Measurements from ENCODE around the gene ZNF483.
"Not testable (repeated sequence)": the region's sequence is repeated elsewhere in the genome, so short reads cannot be mapped to it uniquely, and the experiment has no call there.

Gene ZNF483

GRCh38 chr9:111525056-111525977 lies at the start of gene ZNF483:
TSS of gene ZNF483 (plus strand) at chr9:111525179. CDS start at chr9:111527396, 2,217 bp downstream.
- DNase-seq = peak; percentile 74

DNA sequence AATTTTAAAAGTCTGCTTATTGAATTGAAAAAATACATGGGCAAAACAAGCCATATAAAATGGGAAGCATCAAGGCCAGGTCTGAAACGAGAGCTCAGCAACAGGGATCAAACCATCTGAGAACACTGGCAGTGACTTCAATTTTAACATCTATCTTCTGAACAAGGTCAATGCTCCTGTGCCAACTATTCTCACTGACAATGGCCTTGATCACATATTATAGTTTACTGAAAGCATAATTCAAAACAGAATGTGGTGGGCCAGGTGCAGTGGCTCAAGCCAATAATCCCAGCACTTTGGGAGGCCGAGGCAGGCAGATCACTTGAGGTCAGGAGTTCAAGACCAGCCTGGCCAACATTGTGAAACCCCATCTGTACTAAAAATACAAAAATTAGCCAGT lies 49.8 kb upstream of the ZNF483 start:
- DNase-seq = no peak

- no peak for DNase-seq
Observed at GRCh38 chr9:111477677-111478076, 47.3 kb upstream of the ZNF483 start.

DNA sequence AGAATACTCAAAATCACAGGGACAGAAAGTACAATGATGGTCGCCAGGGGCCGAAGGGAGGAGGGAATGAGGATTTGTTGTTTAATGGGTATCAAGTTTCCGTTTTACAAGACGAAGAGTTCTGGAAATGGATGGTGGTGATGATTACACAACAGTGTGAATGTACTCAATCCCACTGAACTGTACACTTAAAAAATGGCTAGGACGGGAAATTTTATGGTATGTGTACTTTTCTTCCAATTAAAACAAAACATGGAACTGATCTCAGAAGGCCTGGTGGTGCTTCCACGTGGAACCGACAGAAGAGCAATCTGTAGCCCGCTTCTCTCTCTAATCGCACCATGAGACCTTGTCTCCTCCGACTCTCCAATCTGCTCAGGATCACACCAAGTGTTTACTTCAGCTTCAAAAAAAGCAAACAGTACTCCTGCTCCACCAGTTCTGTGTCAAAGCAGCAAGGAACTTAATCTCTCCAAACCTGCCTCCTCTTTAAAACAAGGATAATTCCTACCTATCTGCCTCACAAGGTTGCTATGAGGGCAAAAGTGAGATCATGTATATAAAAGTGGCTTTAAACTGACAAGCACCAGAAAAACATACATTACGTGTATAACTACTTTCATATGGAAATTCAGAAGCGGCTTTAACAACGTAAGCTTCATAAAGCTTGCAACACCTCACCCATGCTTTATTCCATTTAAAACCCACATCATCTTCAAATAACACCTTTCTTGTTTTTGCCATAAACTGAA lies 42.9 kb upstream of the ZNF483 start:
- no peak for DNase-seq

DNA sequence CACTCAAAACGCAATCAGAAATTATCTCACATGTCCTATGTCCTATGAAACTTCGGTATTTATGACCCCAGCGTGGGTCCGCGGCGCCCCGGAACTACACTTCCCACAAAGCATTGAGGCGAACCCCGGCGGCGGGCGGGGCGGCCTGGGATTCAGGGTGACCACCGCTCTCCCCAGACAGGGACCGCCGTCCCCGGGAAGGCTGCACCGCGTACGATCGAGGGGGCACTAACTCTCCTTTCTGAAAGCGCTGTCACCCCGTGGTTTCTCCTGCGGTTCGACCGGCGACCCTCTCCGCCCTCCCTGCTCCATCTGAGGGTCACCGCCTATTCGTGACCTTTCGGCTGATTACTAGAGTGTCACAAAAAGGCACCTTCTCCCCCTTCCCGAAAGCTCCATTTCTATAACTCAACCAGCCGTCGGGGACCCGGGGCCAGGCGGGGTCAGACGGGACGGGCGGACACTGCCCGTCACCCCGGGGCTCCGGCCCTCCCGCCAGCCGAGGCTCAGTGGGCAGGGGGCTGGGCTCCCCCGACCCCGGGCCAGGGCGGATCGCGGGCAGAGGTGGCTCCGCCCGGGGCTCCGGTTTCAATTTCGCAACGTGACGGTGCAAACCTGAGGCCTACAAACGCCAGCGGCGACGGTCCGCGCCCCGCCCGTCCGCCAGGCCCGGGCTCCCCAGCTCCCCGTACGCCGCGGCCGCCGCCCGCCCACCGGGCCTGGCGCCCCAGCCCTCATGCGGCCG lies 42.1 kb upstream of the ZNF483 start:
- peak; percentile 88 for DNase-seq

DNA sequence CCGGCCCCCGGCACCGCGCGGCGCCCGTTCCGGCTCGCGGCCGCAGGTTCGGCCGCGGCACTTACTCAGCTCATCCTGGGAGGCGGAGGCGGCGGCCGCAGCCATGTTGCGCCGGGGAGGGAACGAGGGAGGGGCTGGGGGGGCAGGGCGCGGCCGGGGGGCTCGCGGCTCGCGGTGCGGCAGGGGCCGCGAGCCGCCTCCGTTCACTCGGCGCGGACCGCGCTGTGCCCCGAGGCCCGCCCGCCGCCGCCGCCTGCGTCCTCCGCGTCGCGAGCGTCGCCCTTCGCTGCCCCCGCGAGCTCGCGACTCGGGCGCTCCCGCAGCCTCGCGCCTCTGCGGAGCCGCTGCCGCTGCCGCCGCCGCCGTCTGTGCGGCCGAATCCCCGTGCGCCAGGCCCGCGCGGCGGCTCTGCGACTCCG lies 41.5 kb upstream of the ZNF483 start:
- DNase-seq = peak; percentile 74

DNA sequence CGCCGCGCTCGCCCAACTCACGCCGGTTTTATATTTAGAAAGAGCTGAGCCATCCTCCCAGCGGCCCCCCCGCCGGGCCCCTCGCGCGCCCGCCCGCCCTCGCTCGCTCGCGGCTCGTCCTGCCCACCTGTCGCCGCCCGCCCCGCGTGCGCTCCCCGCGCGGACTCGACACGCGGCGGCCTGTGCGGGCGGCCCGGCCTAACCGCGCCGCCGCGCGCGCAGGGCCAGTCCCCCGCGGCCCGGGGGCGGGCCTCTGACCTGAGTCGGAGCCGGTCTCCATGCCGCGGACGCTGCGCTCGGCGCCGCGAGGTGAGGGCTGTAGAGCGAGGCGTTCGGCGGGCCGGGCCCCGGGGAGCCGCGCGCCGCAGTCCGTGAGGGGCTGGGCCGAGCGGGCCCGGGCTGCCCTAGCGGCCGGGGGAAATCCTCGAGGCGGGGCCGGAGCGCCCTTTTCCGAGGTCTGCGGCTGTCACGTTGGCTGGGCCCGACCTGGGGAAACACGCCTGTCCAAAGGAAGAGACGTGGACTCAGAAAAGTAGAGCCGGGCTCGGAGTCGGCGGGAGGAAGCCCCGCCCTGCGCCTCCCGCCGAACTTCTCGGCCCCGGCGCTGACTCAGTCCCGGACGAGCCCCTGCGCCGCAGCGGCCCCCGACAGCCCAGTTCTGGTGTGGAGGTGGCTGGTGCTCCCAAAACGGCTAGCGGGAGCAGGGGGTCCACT lies 41.0 kb upstream of the ZNF483 start, which contains the start of gene ECPAS:
TSS of gene ECPAS (minus strand) at position 526 of the 714 bp plus-strand sequence. CDS start 11,465 bp downstream, outside the sequence.
- peak; percentile 90 for DNase-seq

DNA sequence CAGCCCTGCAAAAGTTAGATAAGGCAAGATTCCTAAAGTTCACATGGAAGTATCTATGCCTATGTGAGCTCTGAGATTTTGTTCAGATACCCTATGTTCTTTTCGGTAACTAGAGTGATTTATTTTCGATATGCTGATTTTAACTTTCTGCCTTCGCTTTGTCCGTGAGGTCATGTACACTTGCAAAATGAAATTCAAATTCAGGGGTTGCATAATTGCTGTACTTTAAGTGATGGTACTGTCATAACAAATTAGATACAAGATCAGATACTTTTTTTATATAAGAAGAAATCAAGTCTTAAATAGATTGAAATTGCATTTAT lies 40.4 kb upstream of the ZNF483 start:
- DNase-seq = no peak

GRCh38 chr9:111497196-111497595 lies 27.8 kb upstream of the ZNF483 start:
- not testable (repeated sequence) for DNase-seq

DNA sequence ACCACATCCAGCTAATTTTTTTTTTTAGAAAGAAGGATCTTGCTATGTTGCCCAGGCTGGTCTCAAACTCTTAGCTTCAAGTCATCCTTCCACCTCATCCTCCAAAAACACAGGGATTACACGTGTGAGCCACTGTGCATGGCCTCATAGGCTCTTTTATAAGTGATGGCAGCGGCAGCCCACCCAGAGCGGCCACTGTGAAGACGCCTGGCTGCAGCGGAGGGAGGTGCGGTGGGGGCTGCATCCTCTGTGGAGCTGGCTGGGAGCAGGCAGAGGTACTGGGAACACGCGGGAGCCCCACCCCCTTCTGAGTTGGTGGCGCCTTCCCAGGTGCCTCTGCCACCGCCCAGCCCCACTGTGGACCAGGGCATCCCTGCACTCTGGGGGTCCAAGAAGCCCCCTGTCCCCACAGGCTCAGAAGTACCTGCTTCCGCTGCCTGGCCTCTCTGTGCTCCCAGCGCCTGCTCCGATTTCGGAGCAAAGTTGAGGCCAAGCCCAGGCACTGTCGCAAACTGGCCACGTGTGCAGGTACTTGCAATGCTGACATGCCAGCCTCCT lies 23.9 kb upstream of the ZNF483 start:
- DNase-seq = no peak

- DNase-seq = no peak
Observed at GRCh38 chr9:111501648-111502047, 23.3 kb upstream of the ZNF483 start.

- no peak for DNase-seq
Observed at GRCh38 chr9:111502506-111502905, 22.5 kb upstream of the ZNF483 start.

GRCh38 chr9:111511581-111511980 lies 13.4 kb upstream of the ZNF483 start:
- not testable (repeated sequence) for DNase-seq

GRCh38 chr9:111514967-111515366 lies 10.0 kb upstream of the ZNF483 start:
- no peak for DNase-seq

- peak; percentile 4 for DNase-seq
Observed at GRCh38 chr9:111516061-111516465, 8.9 kb upstream of the ZNF483 start.

- no peak for DNase-seq
Observed at GRCh38 chr9:111524731-111525055, 286 bp upstream of the ZNF483 start.

GRCh38 chr9:111527347-111527746 lies 2.4 kb downstream of the ZNF483 start:
- DNase-seq = no peak

DNA sequence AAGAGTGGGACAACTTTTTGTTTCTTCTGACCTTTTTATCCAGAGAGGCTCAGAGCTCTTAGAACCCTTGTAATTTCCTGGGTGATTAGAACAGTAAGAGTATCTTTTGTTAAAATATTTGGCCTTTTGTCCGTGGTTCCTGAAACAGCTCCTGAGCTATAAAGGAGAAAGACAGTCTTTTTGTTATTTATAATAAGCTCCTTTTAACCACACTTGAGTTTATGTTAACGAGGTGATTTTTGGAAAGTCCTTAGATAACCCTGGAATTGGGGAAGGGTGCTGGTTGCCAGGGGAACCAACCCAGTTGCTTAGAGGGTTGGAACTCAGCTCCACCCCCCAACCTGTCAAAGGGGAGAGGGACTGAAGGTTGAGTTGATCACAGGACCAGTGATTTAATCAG lies 4.8 kb downstream of the ZNF483 start:
- no peak for DNase-seq

- no peak for DNase-seq
Observed at GRCh38 chr9:111531716-111532115, 6.7 kb downstream of the ZNF483 start.

DNA sequence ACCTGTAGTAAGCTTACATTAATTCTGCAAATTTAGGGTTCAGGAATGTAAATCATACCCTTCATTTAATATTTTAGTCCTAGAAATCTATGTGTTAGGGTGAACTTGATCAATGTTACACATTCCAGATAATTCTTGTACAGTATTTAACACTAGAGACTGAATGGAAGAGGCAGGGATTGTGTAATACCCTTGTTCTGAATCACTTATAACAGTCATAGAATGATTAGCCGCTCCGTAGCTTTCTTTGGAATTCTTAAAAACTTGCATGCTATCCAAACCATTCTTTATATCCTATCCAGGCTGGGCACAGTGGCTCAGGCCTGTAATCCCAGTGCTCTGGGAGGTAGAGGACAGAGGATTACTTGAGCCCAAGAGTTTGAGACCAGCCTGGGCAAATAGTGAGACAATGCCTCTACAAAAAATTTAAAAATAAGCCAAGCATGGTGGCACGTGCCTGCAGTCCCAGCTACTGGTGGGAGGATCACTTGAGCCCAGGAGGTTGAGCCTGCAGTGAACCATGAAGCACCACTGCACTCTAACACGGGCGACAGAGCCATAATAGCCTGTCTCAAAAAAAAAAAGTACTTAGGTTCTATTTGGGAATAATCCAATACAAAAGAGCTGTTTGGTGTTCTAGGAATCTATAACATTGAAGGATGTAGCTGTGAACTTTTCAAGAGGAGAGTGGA lies 8.3 kb downstream of the ZNF483 start:
- DNase-seq = no peak

- DNase-seq = no peak
Observed at GRCh38 chr9:111542497-111543254, 17.7 kb downstream of the ZNF483 start.

Measured in hematopoietic multipotent progenitor cell treated with erythropoietin and hydrocortisone succinate and interleukin-3 and kit ligand, for 4 days (in vitro differentiated cells).